ENCODE results near the gene HERC2.
"Not testable (repeated sequence)": the region's sequence is repeated elsewhere in the genome, so short reads cannot be mapped to it uniquely, and the experiment has no call there.

Gene HERC2

DNA sequence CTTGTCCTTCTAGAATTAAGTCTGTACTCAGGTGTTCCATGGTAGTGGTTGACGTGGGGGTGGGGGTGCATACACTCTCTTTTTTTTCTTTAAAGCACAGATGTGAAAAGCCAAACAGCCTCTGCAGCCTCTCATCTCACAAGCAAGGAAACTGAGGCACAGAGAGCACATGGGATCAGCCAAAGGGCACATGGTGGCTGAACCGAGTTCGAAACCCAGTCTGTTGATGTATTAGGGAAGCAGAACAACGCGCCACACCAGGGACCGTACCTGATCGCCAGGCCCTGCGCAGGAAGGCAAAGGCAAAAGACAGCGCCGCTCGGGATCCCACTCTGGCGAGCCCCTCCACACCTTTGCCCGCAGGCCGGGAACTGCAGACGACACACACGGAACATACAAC, 47.3 kb downstream of the HERC2 start:
- DNase-seq: no peak

DNA sequence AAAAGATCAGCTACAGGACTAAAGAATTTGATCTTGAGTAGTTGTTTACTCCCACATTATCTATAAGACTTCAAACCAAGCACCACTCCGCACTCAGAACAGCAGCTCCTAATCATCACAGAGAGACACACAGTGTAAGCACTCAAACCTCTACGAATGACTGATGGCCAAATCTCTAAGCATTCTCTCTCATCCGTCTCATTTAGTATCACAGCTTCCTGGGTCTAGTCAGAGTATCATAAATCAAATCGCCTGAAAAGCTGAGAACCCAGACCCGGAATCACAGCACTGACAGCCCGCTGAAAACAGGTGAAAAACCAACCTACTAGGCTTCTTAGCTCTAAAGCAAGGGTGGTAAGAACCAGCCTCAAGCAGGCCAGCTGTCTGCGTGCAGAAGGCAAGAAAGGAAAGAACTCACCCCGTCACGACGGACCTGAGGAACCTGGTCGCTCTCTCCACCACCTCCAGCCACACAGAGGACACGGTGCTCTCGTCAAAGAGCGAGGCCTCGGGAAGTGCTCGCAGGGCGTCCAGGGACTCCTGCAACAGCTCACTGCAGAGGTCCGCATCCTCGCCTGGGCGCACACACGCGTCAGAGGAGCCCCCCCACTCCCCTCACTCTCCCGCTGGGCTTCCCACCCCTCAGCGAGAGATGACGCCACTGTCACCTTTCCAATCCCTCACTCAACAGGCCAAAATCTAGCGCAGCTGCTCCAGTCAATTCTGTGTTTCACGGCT, 47.9 kb downstream of the HERC2 start:
- no peak for DNase-seq

DNA sequence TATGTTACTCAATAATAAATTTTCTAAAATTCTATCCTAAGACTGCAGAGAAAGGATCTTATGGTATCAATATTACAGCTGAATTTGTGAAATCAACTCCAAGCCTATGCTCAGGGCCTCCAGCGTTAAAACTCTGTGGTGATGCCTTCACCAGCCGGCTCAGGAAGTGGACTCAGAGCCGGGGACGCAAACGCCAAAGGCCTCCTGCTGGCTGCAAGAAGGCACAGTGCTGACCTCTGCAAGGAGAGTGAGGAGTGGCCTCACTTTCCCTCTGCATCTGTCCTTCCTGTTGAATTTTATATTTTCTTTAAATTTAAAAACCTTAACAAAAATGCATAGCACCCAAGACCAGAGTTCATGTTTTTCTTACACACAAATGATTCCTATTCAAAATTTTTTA, 48.5 kb downstream of the HERC2 start:
- no peak for DNase-seq

DNA sequence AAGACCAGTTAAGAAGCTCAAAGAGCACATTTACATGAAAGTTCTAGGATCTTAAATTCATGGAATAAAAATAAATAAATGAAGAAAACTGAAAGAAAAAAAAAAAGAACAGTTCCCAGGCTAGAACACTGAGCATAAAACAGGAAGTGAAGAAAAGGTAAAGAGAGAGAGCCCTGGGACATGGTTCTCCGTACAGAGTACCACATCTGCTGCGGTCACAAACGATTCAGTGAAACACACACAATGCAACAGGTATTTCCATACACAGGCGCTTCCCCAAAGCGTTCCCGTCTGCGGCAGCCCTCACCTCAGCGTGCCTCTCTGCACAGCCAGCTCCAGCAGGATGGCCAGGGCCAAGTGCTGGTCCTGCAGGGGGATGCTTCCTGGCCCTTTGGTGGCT, 49.4 kb downstream of the HERC2 start:
- no peak for DNase-seq

DNA sequence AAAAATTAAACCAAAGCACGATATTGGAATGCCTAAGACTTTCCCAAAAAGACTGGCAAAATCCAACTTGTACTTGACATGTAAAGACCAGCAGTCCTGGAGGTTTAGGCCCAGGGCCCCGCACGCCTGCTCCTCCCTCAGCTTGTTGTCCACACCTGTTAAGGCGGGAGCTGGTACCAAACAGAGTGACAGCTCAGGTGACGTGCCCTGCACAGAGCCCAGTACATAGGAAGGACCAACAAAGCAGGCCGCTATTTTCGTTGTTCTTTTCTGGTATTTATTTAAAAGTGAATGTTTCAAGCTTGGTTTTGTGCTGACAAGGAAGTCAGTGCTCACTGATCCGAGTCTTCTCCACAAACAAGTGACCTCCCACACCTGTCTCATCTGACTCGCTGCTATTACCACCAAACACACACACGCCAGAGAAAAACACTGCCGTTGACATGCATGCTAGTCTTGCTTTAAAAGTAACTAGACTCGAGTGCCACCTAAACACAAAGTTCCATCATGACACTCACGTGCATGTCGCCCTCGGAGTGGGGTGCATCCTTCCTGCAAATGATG, 50.2 kb downstream of the HERC2 start:
- DNase-seq: no peak

DNA sequence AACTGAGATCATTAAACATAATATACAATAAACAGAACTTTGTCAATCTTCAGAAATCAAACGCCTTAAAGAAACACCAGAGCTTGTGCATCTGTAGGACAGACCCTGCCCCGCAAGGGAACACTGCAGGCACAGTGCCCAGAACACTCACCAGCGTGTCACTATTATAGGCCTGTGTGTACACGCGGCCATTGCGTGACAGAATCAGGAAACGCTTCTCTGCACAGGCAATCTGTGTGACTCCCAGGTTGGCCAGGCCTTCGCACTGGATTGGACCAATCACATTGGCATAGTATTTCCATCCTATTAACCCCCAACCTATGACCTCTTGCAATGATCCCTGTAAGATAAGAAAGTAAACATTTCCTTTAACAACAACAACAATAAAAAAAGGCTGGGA, 52.9 kb downstream of the HERC2 start:
- no peak for DNase-seq

DNA sequence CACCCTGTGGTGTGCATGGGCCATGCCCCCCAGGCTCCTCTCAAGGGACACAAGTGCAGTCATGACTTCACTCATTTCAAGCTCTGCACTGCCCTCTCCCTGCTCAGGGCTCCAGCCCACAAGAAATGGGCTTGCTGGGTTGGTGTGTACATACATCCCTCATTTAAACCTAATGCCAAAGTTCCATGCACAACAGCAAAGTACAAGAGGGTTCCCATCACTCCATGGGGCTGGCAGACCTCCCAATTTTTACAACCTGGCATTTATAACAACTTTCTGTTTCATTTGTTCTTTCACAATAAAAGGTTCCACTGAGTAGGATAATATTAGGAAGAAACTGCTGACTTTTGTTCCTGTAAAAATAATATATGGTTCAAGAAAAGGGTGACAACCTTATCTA, 54.3 kb downstream of the HERC2 start:
- no peak for DNase-seq

DNA sequence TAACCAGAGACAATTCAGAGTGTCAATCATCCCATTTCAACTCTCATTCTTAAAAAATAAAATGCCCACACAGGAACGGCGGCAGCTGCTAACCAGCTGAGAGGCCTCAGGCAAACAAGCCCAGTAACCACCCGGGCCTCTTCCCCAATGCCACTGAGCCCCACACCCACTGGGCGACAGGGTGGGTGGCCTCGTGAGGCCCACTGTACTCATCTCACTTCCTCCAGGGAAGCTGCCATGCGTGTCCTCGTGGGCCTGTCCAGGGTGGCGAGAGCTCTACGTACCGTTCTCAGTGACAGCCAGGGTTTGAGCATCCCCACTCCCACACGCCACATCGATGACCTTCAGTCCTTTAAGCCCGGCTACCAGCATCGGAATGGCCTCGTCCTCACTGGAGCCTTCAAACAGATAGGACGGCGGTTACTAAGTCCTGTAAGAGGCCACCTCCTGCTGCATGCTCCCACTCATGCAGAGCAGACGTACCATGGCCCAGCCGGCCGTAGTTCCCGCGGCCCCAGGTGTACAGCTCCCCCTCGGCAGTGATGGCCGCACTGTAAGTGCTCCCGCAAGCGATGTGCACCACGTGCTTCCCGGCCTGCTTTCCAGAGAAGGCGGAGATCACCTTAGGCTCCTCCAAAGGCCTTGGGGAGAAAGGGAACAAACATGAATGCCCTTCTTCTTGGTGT, 56.5 kb downstream of the HERC2 start:
- no peak for DNase-seq

DNA sequence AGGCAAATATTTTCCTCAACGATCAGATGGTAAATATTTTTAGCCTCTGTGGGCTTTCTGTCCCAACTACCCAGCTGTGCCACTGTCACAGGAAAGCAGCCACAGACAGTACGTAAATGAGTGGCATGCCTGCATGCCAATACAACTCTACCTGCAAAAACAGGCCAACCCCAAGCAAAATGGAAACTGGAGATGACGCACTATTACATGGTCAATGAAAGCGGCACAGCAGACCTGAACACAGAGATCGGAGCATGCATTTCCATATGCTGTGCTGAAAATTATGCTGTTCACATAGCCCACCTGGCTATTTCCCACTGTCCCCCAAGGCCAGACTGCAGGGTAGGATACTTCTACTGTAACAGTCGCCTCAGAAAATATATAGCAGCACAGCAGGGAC, 57.8 kb downstream of the HERC2 start:
- DNase-seq: no peak

DNA sequence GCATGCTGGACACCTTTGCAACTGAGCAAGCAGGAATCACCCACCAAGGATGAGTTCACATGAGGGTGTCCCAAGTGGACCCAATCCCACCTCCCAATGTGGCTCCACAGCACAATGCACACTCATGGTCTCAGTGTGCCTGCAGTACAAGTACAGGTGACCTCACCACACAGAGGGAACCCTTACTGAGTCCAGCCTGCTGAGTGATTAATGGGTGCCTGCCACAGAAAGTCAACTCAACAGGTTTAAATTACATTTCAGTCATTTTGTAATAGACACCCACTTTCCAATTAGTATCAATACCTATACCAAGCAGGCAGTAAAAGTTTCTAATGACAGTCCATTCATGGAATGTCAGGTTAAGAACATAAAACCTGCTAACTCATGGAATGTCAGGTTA, 59.5 kb downstream of the HERC2 start:
- no peak for DNase-seq

DNA sequence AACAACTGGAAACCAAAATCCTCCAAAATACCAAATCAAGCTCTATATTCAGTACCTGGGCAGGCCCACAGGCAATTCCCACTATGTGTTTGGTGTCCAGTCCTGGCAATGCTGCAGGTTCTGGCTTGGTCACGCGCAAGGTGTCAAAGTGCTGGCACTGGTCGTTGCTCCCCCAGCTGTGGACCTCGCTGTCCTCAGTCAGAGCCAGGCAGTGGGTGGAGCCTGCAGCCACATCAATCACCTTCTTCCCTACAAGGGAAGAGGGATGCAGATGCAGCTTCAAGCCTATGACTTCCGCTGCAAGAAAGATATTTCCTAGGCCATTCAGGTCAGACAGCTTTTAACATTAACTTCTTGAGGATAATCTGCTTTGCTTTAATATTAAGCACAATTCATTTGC, 61.3 kb downstream of the HERC2 start:
- DNase-seq: no peak

DNA sequence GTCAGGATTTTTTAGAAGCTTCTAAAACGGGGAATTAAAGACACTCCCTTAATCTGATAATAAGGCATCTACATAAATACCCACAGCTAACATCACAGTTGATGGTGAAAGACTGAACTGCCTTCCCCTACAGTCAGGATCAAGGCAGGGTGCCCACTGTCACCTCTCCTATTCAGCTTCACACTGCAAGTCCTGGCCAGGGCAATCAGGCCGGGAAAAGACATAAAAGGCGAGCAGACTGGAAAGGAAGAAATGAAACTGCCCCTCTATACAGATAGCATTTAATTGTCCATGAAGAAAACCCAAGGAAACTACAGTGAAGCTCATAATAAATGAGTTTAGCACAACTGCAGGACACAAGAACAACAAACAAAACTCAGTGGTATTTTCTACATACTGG, 61.7 kb downstream of the HERC2 start:
- no peak for DNase-seq

DNA sequence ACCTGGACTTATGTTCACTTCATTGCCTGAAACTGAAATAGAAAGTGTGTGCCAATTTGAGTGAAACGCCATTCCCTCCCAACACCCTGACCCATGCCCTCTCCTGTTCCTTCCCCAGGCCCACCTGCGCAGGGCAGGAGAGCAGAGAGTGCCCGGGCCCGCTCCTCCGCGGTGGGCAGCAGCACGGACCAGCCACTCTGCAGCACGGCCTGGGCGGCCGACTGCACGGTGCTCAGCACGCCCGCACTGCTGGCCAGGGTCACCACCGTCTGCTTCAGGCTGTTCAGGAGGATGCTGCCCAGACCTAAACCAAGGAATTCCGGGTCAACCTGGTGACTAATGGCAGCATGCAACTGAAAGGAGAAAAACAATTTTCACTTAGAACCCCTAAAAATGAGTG, 66.0 kb downstream of the HERC2 start:
- DNase-seq: no peak

DNA sequence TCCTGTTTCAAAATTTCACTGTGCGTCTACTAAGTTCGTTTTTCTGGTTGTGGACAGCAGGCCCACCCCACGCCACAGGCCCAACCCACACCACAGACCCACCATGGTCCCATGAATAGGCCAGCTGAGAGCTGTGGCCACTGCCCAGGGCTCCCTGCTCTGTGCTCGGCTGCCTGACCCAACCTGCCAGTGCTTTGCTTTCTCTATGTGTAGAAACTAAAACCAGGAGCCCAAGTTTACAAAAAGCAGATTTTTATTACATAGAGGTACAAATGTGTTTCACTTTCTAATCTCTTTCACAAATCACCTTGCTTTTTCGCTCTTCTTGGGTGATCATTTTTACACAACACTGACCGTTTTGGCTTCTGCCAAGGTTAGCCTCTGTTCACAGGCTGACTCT, 69.1 kb downstream of the HERC2 start:
- DNase-seq: no peak

DNA sequence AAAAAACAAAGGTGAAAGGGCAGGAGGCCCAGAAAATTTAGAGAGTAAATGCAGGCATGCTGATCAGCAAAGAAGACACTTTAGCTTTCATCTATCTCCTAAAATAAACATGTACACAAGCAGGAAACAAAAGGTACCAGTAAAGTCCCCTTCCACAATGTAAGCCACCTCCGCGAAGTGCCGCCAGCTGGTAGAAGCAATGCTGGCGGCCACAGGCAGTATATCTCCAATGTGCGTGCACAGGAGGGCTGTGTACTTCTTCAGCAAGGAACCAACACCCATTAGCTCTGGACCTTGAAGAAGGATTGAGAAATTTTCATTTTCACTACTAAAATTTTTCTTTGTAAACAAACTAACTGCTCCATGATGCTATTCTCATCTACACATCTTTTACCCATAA, 75.4 kb downstream of the HERC2 start:
- no peak for DNase-seq

DNA sequence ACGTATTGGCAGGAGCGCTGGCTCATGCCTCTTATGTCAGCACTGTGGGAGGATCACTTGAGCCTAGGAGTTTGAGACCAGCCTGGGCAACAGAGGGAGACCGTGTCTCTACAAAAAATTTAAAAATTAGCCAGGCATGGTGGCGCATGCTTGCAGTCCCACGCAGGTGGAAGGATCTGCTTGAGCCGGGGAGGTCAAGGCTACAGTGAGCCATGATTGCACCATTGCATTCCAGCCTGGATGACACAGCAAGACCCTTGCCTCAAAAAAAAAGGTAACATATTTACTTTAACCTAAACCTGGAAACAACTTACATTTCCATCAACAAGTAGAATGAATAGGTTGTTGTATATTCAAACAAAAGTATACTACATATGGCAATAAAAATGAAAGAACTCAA, 78.1 kb downstream of the HERC2 start:
- no peak for DNase-seq

DNA sequence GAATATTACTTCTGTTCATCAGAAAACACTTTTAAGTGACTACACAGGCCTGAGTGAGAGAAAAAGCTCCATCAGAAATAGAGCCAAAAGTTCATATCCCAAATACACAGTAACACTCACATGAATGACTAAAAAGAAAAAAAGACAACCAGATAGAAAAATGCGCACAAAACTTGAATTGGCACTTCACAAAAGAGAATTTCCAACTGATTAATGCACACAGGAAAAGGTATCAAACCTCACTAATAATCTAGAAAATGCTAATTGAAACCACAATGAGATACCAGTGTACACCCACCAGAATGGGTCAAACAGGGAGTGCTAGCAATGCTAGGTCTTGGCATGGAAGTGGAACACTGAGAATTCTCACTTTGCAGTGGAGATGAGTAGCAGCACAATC, 78.6 kb downstream of the HERC2 start:
- no peak for DNase-seq

DNA sequence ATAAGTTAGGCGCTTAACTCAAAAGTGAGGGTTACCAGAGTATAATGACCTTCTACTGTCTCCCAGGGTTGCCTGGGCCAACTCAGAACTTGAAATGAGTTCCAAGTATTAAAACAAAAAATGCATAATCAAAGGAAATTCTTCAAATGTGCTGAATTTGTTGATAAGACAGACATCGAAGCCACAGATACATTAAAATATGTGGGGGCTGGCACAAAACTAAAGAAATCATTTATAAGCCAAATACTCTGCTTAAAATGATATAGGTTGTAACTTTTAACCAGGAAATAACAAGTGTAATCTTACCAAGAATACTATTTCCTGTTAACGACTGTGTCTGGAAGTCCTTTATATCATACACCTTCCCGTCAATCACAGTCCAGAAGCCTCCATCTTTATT, 83.7 kb downstream of the HERC2 start:
- not testable (repeated sequence) for DNase-seq

DNA sequence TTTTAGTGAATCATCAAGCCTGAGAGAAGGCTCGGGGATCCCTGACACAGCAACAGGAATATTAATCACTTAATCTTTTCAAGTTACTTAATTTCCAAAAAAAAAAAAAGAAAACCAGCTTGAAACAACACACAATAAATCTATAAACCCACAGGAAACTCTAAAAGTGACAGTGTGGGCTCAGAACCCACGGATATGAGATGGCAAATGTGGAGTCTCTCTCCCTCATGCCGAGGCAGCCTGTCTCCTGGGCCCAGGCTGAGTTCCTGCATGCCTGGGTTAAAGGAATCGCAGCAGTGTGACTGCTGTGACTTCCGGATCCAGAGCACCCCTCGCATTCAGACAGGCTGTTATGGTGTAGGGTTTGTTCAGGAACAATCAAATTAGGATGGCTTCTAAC, 90.2 kb downstream of the HERC2 start:
- DNase-seq: not testable (repeated sequence)

DNA sequence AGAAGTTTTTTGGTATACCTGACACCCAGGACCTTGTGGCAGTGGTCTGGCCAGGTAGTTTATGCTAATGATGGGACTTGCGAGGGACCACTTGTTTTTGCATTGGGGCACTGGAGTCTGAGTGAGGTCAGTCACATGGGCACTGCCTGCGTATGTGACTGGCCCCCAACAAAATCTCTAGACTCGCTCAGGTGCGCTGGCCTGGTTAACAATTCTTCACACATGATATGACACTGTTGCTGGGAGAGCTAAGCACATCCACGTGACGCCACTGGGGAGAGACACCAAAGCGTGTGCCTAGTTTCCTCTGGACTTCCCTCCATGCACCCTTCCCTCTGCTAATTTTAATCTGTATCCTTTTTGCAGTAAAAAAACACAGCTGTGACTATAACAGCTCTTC, 90.6 kb downstream of the HERC2 start:
- not testable (repeated sequence) for DNase-seq

DNA sequence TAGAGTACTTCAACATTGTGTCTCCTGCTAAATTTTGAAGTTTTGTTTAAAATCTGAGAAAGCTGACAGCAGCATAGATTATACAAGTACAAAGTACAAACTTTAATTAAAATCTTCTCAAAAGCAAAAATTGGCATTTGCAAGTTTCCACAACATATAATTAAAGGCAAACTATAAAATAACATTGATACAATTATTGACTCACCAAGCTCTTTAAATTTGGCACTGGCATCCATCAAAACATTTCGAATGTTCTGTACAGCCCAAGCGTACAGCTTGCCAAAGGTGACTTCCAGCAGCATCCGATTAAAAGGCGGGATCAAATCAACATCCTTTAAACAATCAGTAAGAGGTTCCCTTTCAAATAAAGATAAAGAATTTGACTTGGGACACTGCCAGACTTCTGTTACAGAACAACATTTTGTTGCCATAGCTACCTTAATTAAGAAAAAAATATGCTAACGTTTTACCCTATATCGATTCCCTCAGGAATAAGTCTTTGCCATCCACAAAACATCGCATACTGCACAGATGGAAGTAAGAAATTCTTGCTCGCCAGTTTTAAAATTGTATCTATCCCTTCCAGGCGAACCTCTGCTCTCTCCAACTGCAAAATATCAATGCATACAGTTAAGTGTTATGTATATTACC, 92.9 kb downstream of the HERC2 start:
- DNase-seq: not testable (repeated sequence)

DNA sequence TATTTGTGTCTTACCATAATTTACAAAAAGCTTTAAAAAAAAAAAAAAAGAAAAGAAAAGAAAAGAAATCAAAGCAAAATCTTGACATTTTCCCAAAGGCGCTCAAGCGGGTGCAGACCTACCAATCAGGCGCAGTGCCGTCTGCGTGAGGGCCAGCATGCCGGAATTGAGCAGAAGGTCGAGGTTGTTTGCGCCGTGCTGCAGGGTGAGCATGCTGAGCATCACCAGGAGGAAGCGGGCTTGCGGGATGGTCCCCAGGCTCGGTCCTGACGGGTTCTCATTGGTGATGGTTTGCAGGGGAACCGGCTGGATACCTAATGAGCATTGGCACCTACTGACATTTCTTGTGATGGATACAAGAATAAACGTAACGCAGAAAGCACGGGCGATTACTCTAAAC, 93.9 kb downstream of the HERC2 start:
- no peak for DNase-seq

DNA sequence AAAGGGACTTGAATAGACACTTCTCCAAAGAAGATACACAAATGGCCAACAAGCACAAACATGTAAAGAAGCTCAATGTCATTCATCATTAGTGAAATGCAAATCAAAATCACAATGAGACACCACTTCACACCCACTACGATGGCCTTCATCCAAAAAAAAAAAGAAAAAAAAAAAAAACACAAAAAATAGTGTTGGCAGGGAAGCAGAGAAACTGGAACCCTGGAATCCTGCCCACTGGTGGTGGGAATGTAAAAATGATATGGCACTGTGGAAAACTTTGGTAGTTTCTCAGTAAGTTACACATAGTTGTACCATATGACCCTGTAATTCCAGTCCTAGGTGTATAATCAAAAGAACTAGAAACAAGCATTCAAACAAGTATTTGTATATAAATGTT, 94.7 kb downstream of the HERC2 start:
- DNase-seq: not testable (repeated sequence)

DNA sequence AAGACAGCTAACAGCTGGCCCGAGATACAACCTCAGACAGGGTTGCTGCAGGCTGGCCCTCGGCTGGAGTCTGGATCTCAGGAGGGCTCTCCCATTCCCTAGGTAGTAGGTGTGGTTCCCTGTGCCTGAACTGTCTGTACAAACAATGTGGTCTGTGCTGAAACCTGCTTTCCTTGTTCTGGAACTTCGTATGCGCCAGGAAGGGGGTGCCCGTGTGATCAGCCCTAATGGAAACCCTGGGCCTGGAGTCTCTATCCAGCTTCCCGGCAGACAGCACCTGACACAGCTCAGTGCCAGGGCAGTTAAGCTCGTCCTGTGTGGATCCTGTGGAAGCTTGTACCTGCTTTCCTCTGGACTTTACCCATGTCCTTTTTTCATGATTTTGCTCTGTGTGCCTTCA, 99.4 kb downstream of the HERC2 start:
- DNase-seq: not testable (repeated sequence)
